ENCODE results near the gene GMPR. TPM values are rescaled to one million over a fixed set of nuclear protein-coding genes. Genes with fewer than 3 reads are reported as not detected.

Gene GMPR
- total RNA-seq, 4 donors from 2014 or later, result 3.6 to 8.1 (median 6.3) TPM; not detected in 1

DNA sequence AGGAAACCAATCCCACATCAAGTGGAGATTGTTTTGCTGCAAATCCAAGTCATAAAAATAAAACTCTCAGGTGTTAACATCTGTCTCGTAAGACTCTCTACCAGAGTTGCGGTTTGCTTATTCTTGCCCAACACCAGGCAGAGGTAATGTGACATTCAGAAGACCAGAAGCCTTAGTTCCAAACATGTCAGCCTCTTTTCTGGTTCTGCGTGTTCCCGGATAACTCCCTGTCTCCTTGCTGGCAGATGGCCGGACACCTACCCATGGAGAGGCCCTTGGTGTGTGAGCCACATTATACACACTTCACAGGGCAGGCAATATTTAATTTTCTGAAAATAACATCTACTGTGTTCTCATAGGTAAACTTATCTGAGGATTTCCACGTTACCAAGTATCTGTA, 73.4 kb downstream of the GMPR start:
- Histone ChIP-seq H3K27me3 (no peaks in the 10 kb centered on the region), H3K36me3 (peaks cover 0 to 7% (median 0%) of the 10 kb centered on the region in 3 donors), H3K27ac (no peak overlapping the region), H3K9me3 (no peaks in the 10 kb centered on the region), H3K4me3 (no peak overlapping the region), H3K4me1 (no peaks in the 10 kb centered on the region)
- TF ChIP-seq, protein P1, sequence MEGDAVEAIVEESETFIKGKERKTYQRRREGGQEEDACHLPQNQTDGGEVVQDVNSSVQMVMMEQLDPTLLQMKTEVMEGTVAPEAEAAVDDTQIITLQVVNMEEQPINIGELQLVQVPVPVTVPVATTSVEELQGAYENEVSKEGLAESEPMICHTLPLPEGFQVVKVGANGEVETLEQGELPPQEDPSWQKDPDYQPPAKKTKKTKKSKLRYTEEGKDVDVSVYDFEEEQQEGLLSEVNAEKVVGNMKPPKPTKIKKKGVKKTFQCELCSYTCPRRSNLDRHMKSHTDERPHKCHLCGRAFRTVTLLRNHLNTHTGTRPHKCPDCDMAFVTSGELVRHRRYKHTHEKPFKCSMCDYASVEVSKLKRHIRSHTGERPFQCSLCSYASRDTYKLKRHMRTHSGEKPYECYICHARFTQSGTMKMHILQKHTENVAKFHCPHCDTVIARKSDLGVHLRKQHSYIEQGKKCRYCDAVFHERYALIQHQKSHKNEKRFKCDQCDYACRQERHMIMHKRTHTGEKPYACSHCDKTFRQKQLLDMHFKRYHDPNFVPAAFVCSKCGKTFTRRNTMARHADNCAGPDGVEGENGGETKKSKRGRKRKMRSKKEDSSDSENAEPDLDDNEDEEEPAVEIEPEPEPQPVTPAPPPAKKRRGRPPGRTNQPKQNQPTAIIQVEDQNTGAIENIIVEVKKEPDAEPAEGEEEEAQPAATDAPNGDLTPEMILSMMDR (IDR thresholded peaks at IDR 0.05), result no peak
- no peak for TF ChIP-seq POLR2A (IDR thresholded peaks at IDR 0.05)
- DNase-seq, result no peak

DNA sequence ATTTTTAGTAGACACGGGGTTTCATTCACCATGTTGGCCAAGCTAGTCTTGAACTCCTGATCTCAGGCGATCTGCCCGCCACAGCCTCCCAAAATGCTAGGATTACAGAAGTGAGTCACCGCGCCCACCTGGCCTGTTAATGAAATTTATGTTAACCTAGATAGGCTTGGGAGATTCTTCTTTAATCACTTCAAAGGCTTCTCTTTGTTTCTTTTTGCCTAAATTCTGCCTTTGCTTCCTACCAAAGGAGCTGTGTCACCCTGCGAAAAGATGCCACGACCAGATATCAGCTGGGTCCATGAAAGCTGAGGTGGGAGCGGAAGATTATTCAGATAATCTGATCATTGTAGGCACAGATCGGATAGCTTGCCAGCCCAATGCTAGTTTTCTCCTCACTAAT, 75.3 kb downstream of the GMPR start:
- Histone ChIP-seq H3K36me3 (peaks cover 0 to 3% (median 0%) of the 10 kb centered on the region in 3 donors), H3K4me3 (no peak overlapping the region), H3K9me3 (no peaks in the 10 kb centered on the region), H3K27ac (no peak overlapping the region), H3K27me3 (no peaks in the 10 kb centered on the region), H3K4me1 (no peaks in the 10 kb centered on the region)
- DNase-seq, result no peak
- TF ChIP-seq POLR2A (IDR thresholded peaks at IDR 0.05), result no peak
- TF ChIP-seq, protein P1 (IDR thresholded peaks at IDR 0.05), result no peak

DNA sequence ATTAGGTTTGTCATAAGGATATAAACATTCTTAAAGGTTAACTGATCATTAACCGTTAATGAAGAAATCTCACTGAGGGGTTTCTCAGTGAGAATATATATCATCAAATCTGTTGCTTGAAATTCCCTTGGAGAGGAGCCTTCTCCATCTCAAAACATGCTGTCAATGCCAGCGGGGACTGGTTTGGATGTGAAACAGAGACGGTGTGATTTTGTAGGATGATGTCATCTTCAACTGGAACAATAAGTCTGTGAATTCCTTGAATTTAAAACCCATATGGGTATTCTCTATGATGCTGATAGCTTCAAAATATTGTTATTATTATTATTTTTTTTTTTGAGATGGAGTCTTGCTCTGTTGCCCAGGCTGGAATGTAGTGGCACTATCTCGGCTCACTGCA, 75.9 kb downstream of the GMPR start:
- no peak for DNase-seq
- H3K4me3 ChIP-seq, result no peak overlapping the region
- H3K4me1 ChIP-seq, result no peaks in the 10 kb centered on the region
- no peaks in the 10 kb centered on the region for H3K9me3 ChIP-seq
- no peaks in the 10 kb centered on the region for H3K27me3 ChIP-seq
- H3K36me3 ChIP-seq, result peaks cover 0 to 3% (median 0%) of the 10 kb centered on the region in 3 donors
- no peak overlapping the region for H3K27ac ChIP-seq
- TF ChIP-seq, protein P1 (IDR thresholded peaks at IDR 0.05), result no peak
- no peak for TF ChIP-seq POLR2A (IDR thresholded peaks at IDR 0.05)

DNA sequence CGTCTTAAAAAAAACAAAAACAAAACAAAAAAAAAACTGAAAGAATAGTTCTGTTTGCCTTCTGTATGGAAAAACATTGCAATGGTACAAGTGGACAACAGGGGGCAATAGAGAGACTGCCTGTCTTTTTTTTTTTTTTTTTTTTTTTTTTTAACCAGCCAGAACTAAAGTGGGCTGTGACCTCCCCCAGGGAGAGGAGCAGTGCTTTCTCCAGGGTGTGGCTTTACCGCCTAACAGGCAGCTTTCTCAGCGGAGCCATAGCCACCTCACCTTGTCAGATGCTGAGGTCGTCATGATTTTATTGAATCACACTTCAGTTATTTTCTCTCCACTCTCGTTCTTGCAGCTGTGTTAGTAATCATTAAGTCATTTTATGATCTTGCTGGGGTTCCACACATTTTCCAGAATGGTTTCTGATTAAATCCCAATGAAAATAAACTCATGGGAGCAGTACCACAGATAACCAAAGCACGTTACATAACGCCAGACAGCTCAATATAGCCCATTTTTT, 78.4 kb downstream of the GMPR start:
- Histone ChIP-seq H3K4me3 (no peak overlapping the region), H3K36me3 (no peaks in the 10 kb centered on the region), H3K27me3 (no peaks in the 10 kb centered on the region), H3K4me1 (peaks cover 0 to 11% (median 9%) of the 10 kb centered on the region in 4 donors), H3K27ac (no peak overlapping the region), H3K9me3 (no peaks in the 10 kb centered on the region)
- TF ChIP-seq POLR2A (IDR thresholded peaks at IDR 0.05), result no peak
- TF ChIP-seq, protein P1 (IDR thresholded peaks at IDR 0.05), result peak; percentile 36 to 74 (median 50)
- DNase-seq, result peak in 1 of 3 donors; percentile 30

DNA sequence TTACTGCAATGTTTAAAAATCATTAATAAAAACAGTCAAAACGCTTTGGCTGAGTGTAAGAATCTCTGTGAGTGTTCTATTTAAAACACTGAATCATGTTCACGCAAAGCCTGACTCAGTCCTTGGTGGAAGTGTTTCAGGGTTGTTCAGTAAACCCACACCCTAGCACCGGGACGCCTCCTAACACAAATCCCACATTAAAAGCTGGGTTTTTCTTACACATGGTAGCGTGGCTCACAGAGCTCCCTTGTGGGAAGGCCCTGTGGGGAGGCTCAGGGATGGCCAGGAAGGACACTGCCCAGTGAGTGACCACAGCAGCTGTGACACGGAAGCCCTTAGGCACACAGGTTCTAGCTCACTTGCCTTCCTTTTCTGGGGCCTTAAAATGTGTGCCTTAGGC, 80.2 kb downstream of the GMPR start:
- peak overlapping the region; percentile 9 to 83 (median 53) for H3K27ac ChIP-seq
- H3K4me1 ChIP-seq, result peaks cover 0 to 19% (median 9%) of the 10 kb centered on the region in 4 donors
- H3K27me3 ChIP-seq, result no peaks in the 10 kb centered on the region
- TF ChIP-seq POLR2A (IDR thresholded peaks at IDR 0.05), result no peak
- TF ChIP-seq, protein P1 (IDR thresholded peaks at IDR 0.05), result no peak
- no peaks in the 10 kb centered on the region for H3K9me3 ChIP-seq
- no peak for DNase-seq
- H3K4me3 ChIP-seq, result no peak overlapping the region
- H3K36me3 ChIP-seq, result no peaks in the 10 kb centered on the region

All from Peyer's patch (tissue), 4 donors.